SK-MEL-5 (cell line): ENCODE data around the gene RBM19. TPM values are rescaled to one million over a fixed set of nuclear protein-coding genes. Genes with fewer than 3 reads are reported as not detected.
"Not testable (repeated sequence)": the region's sequence is repeated elsewhere in the genome, so short reads cannot be mapped to it uniquely, and the experiment has no call there.

Experiments used
- DNase-seq: peaks from one replicate; pipeline ENCODE4 v3.0.0-alpha.2; 2016; ENCODE audit warnings: low read depth, low spot score
- in situ Hi-C: cut with HindIII; loops from 2 replicates; pipeline ENCODE4 v1.10.0; 2016; ENCODE audit warnings: low sequenced_read_pairs, high pct_unique_total_duplicates, low pct_unique_long_range_greater_than_20kb
- total RNA-seq: library from RNA; depleted of rRNA; stranded (reverse); fragments of >200 nt; shearing (Covaris generic); gene quantifications from 2 replicates; pipeline ENCODE4 v1.2.3, GENCODE V29; 2014

The RBM19 gene
- total RNA-seq, 1 experiment from 2014 or later: 53.6 TPM

- DNase-seq: no peak
- in situ Hi-C loops: no loop called here
Observed at GRCh38 chr12:113820309-113820708, 145.8 kb downstream of the RBM19 start.

GRCh38 chr12:113819495-113819894, 146.6 kb downstream of the RBM19 start:
- DNase-seq: no peak
- in situ Hi-C loops: no loop called here

GRCh38 chr12:113818833-113819232, 147.3 kb downstream of the RBM19 start:
- in situ Hi-C loops: no loop called here
- DNase-seq: peak; percentile 69

GRCh38 chr12:113818283-113818682, 147.8 kb downstream of the RBM19 start:
- in situ Hi-C loops: no loop called here
- no peak for DNase-seq

- DNase-seq: no peak
- in situ Hi-C loops: no loop called here
Observed at GRCh38 chr12:113816866-113817265, 149.3 kb downstream of the RBM19 start.

GRCh38 chr12:113815031-113815430, 151.1 kb downstream of the RBM19 start:
- DNase-seq: no peak
- in situ Hi-C loops: no loop called here

- in situ Hi-C loops: no loop called here
- DNase-seq: no peak
Observed at GRCh38 chr12:113813229-113813541, 152.9 kb downstream of the RBM19 start.

GRCh38 chr12:113812411-113813228, 153.5 kb downstream of the RBM19 start:
- in situ Hi-C loops: no loop called here
- no peak for DNase-seq

GRCh38 chr12:113809462-113810220, 156.5 kb downstream of the RBM19 start:
- peak; percentile 11 for DNase-seq
- in situ Hi-C loops: not testable (repeated sequence)

GRCh38 chr12:113808095-113808951, 157.8 kb downstream of the RBM19 start:
- in situ Hi-C loops: no loop called here
- no peak for DNase-seq

- no peak for DNase-seq
- in situ Hi-C loops: no loop called here
Observed at GRCh38 chr12:113805673-113806072, 160.5 kb downstream of the RBM19 start.

GRCh38 chr12:113804961-113805600, 161.0 kb downstream of the RBM19 start:
- in situ Hi-C loops: no loop called here
- DNase-seq: no peak

GRCh38 chr12:113803759-113804140, 162.4 kb downstream of the RBM19 start:
- DNase-seq: no peak
- in situ Hi-C loops: no loop called here

- in situ Hi-C loops: no loop called here
- no peak for DNase-seq
Observed at GRCh38 chr12:113802966-113803758, 163.0 kb downstream of the RBM19 start.

GRCh38 chr12:113802000-113802749, 163.9 kb downstream of the RBM19 start:
- in situ Hi-C loops: no loop called here

GRCh38 chr12:113800201-113800600, 165.9 kb downstream of the RBM19 start:
- no peak for DNase-seq
- in situ Hi-C loops: no loop called here

More at GRCh38 chr12:113802000-113802749, 163.9 kb downstream of the RBM19 start:
- DNase-seq: no peak
